HUES48 (cell line): ENCODE data around the gene NNMT.

Experiments
- H3K27ac ChIP-seq: one replicate; pipeline ENCODE4 v1.7.0; 2013; ENCODE audit warnings: low read depth, low read length, inconsistent platforms
- H3K27me3 ChIP-seq: 2 replicates; pipeline ENCODE4 v1.6.1; 2013; ENCODE audit warnings: mild to moderate bottlenecking, low read length; ENCODE audit not compliant: control insufficient read depth, insufficient read depth
- H3K36me3 ChIP-seq: 2 replicates; pipeline ENCODE4 v1.6.1; 2013; ENCODE audit warnings: low read length; ENCODE audit not compliant: control insufficient read depth, insufficient read depth
- H3K4me1 ChIP-seq: 2 replicates; pipeline ENCODE4 v1.6.1; 2013; ENCODE audit warnings: mild to moderate bottlenecking, low read length; ENCODE audit not compliant: control insufficient read depth, insufficient read depth
- H3K4me3 ChIP-seq: 2 replicates; pipeline ENCODE4 v1.5.1; 2013; ENCODE audit warnings: mild to moderate bottlenecking, low read depth, low read length
- H3K9ac ChIP-seq: 2 replicates; pipeline ENCODE4 v1.6.1; 2013; ENCODE audit warnings: mild to moderate bottlenecking, low read depth, low read length, moderate library complexity
- H3K9me3 ChIP-seq: 2 replicates; pipeline ENCODE4 v1.6.1; 2013; ENCODE audit warnings: low read length; ENCODE audit not compliant: control insufficient read depth, insufficient read depth

NNMT gene

GRCh38 chr11:114295676-114296604, at the start of gene NNMT:
TSS of gene NNMT (plus strand) at chr11:114296399. CDS start at chr11:114296557, 158 bp downstream.
- H3K27ac ChIP-seq, result no peak within 1 kb of the TSS
- no peak within 1 kb of the TSS for H3K4me3 ChIP-seq
- H3K9me3 ChIP-seq, result no peaks in the 10 kb centered on the region
- no peak within 1 kb of the TSS for H3K9ac ChIP-seq
- no peaks in the 10 kb centered on the region for H3K4me1 ChIP-seq
- H3K27me3 ChIP-seq, result no peaks in the 10 kb centered on the region
- H3K36me3 ChIP-seq, result no peaks in the 10 kb centered on the region

GRCh38 chr11:114247070-114247789, 49.0 kb upstream of the NNMT start:
- H3K27me3 ChIP-seq, result no peaks in the 10 kb centered on the region
- H3K36me3 ChIP-seq, result no peaks in the 10 kb centered on the region
- no peaks in the 10 kb centered on the region for H3K9me3 ChIP-seq
- no peak overlapping the region for H3K27ac ChIP-seq
- H3K9ac ChIP-seq, result no peak overlapping the region
- H3K4me3 ChIP-seq, result no peak overlapping the region
- no peaks in the 10 kb centered on the region; the same call in 1 of the 2 replicates for H3K4me1 ChIP-seq

GRCh38 chr11:114250180-114250579, 46.0 kb upstream of the NNMT start:
- Histone ChIP-seq H3K36me3 (no peaks in the 10 kb centered on the region), H3K4me1 (no peaks in the 10 kb centered on the region; the same call in 1 of the 2 replicates), H3K9me3 (no peaks in the 10 kb centered on the region), H3K27me3 (no peaks in the 10 kb centered on the region), H3K4me3 (no peak overlapping the region), H3K9ac (no peak overlapping the region), H3K27ac (no peak overlapping the region)

DNA sequence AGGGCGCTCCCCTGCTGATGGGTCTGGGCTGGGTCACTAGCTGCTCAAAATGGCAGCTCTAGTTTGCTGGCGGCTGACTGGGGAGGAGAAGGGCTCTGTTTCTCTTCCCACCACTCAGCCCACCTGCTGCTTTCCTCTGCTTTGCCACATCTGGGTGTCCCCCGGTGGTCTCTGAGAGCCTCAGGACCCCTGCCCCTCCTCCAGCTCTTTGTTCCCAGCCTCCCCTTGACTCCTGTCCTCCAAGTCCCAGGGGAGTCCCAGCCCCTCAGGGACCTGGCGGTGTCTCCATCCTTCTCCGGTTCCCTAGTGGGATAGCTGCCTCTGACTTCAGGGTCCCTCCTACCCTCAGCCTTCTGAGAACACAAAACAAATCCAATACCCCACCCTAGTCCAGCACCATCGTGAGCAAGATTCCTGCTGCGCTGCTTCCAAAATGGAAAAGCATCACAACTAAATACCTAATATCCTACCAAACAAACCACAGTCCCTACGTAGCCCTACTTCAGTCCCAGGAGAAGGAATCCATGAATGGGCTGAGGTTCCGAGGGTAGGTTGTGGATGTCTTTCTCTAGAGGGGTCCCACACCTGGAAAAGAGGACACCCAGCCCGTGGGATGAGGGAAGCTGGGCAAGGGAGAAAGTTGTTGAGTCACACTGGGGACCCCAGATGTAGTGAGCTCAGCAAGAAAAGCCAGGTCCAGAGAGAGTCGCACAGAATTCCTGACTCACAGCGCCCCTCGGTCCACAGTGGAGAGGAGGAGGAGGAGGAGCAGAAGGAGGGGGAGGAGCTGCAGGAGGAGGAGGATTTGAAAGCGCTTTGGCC, 45.0 kb upstream of the NNMT start:
- H3K27ac ChIP-seq, result no peak overlapping the region
- no peaks in the 10 kb centered on the region; the same call in 1 of the 2 replicates for H3K27me3 ChIP-seq
- no peaks in the 10 kb centered on the region for H3K9me3 ChIP-seq
- no peak overlapping the region for H3K9ac ChIP-seq
- H3K4me1 ChIP-seq, result no peaks in the 10 kb centered on the region; the same call in 1 of the 2 replicates
- H3K36me3 ChIP-seq, result no peaks in the 10 kb centered on the region
- H3K4me3 ChIP-seq, result no peak overlapping the region

DNA sequence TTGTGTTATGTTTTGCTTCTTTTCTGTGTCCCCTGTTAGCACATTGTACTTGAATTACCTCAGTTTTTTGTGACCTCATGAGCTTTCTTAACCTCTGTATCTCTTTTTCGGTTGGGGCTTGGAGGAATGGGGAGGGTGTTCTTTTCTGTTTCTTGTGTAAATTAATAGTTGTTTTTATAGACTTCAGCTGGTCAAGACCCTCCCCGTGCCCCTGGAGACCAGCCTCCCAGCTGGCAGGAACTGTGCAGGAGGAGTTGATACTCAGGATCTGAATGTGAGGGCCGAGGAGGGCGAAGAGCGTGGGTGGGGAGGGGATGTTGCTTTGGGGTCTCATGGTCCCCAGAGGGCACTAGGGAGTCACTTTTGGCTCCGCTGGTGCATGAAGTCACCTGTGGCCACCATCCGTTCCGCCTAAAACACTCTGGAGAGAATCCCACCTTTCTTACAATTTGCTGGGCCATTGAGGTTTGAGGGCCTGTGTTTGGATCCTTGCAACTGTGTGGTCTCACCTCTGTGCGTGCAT, 44.3 kb upstream of the NNMT start:
- Histone ChIP-seq H3K36me3 (no peaks in the 10 kb centered on the region), H3K9me3 (no peaks in the 10 kb centered on the region), H3K9ac (no peak overlapping the region), H3K27me3 (no peaks in the 10 kb centered on the region; the same call in 1 of the 2 replicates), H3K4me3 (no peak overlapping the region), H3K27ac (no peak overlapping the region), H3K4me1 (peaks cover 4% of the 10 kb centered on the region; the same call in 1 of the 2 replicates)

DNA sequence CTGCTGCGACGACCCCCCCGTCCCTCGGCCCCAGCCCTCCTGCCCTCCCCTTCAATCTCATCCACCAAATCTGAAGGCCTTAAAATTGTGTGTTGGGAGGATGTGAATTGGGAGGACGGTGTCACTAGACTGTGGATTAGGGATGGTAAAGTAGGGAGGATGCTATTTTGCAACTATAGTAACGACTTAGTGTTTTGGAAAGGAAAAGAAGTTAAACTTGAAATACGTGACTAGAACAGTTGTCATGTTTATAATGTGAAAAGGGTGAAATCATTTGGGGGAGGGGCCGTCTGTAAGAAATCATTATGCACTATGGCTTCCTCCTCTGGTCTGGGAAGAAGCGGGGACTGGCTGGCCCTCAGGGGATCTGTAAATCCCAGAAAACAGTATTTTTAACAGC, 43.4 kb upstream of the NNMT start:
- no peak overlapping the region for H3K27ac ChIP-seq
- H3K9me3 ChIP-seq, result no peaks in the 10 kb centered on the region
- H3K4me3 ChIP-seq, result no peak overlapping the region
- H3K9ac ChIP-seq, result no peak overlapping the region
- H3K4me1 ChIP-seq, result peaks cover 6% of the 10 kb centered on the region; the same call in 1 of the 2 replicates
- no peaks in the 10 kb centered on the region; the same call in 1 of the 2 replicates for H3K27me3 ChIP-seq
- no peaks in the 10 kb centered on the region for H3K36me3 ChIP-seq

GRCh38 chr11:114253771-114254170, 42.4 kb upstream of the NNMT start:
- Histone ChIP-seq H3K9ac (no peak overlapping the region), H3K27ac (no peak overlapping the region), H3K36me3 (no peaks in the 10 kb centered on the region), H3K4me3 (no peak overlapping the region), H3K27me3 (no peaks in the 10 kb centered on the region; the same call in 1 of the 2 replicates), H3K4me1 (peaks cover 6% of the 10 kb centered on the region; the same call in 1 of the 2 replicates), H3K9me3 (no peaks in the 10 kb centered on the region)

GRCh38 chr11:114254571-114255146, 41.5 kb upstream of the NNMT start:
- Histone ChIP-seq H3K4me3 (no peak overlapping the region), H3K36me3 (no peaks in the 10 kb centered on the region), H3K4me1 (peaks cover 6% of the 10 kb centered on the region; the same call in 1 of the 2 replicates), H3K27ac (no peak overlapping the region), H3K27me3 (no peaks in the 10 kb centered on the region; the same call in 1 of the 2 replicates), H3K9ac (no peak overlapping the region), H3K9me3 (no peaks in the 10 kb centered on the region)

DNA sequence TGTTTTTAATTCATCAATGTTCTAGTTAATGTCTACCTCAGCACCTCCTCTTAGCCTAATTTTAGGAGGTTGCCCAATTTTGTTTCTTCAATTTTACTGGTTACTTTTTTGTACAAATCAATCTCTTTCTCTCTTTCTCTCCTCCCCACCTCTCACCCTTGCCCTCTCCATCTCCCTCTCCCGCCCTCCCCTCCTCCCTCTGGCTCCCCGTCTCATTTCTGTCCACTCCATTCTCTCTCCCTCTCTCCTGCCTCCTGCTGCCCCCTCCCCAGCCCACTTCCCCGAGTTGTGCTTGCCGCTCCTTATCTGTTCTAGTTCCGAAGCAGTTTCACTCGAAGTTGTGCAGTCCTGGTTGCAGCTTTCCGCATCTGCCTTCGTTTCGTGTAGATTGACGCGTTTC, 40.9 kb upstream of the NNMT start:
- Histone ChIP-seq H3K4me1 (peaks cover 6% of the 10 kb centered on the region; the same call in 1 of the 2 replicates), H3K27me3 (no peaks in the 10 kb centered on the region; the same call in 1 of the 2 replicates), H3K4me3 (no peak overlapping the region), H3K36me3 (no peaks in the 10 kb centered on the region), H3K27ac (no peak overlapping the region), H3K9ac (no peak overlapping the region), H3K9me3 (no peaks in the 10 kb centered on the region)
